IMR-90 (cell line): ENCODE data around the gene NLGN1. TPM values are rescaled to one million over a fixed set of nuclear protein-coding genes. Genes with fewer than 3 reads are reported as not detected.

Experiments used
- ATAC-seq: fragments of 200-7000 bp; cut with Tn5 transposase; 2 replicates; pipeline ENCODE4 v1.9.1; 2020; ENCODE audit warnings: low read depth, mild to moderate bottlenecking, moderate library complexity
- BruUV-seq: library from RNA; stranded (reverse); fragments of 400-500 nt; replicated peaks from 2 replicates; lab custom pipeline; 2021; lab: Mats Ljungman, UMichigan
- CTCF ChIA-PET: fragments of 300-600 bp; formaldehyde crosslinking; extraction: SDS; loops from one replicate; lab custom pipeline; 2021; ENCODE audit warnings: antibody characterized with exemption; lab: Yijun Ruan, JAX
- POLR2A ChIA-PET: fragments of 300-600 bp; sonication (Branson Sonifier 250); formaldehyde crosslinking; loops from one replicate; lab custom pipeline; 2022; ENCODE audit warnings: antibody characterized with exemption; ENCODE audit not compliant: unreplicated experiment; lab: Charles Lee
- DNase-seq: peaks from one replicate; pipeline ENCODE4 v3.0.0; 2013
- H2AFZ ChIP-seq: replicated peaks from 2 replicates; pipeline ENCODE3; 2013; ENCODE audit warnings: low read length, mild to moderate bottlenecking; ENCODE audit not compliant: poor library complexity
- H2AK5ac ChIP-seq: 2 replicates; pipeline ENCODE4 v1.6.1; 2013; ENCODE audit warnings: low read depth, low read length, inconsistent platforms
- H2AK9ac ChIP-seq: replicated peaks from 2 replicates; pipeline ENCODE3; 2013; ENCODE audit warnings: mild to moderate bottlenecking, low read depth, low read length, moderate library complexity; ENCODE audit not compliant: poor library complexity
- H2BK120ac ChIP-seq: 2 replicates; pipeline ENCODE4 v1.6.1; 2013; ENCODE audit warnings: low read depth, low read length, inconsistent platforms
- H2BK15ac ChIP-seq: 3 replicates; pipeline ENCODE4 v1.6.1; 2013; ENCODE audit warnings: low read depth, low read length, inconsistent platforms
- H2BK20ac ChIP-seq: 2 replicates; pipeline ENCODE4 v1.6.1; 2013; ENCODE audit warnings: low read depth, mild to moderate bottlenecking, inconsistent platforms, low read length, moderate library complexity
- H2BK5ac ChIP-seq: 2 replicates; pipeline ENCODE4 v1.6.1; 2013; ENCODE audit warnings: mild to moderate bottlenecking, low read depth, low read length, inconsistent platforms; ENCODE audit not compliant: poor library complexity, severe bottlenecking
- H3K14ac ChIP-seq: replicated peaks from 2 replicates; pipeline ENCODE4 v1.6.1; 2013; ENCODE audit warnings: low read depth, low read length, inconsistent platforms
- H3K18ac ChIP-seq: 2 replicates; pipeline ENCODE4 v1.6.1; 2013; ENCODE audit warnings: low read depth, low read length, control low read depth
- H3K23ac ChIP-seq: 2 replicates; pipeline ENCODE4 v1.6.1; 2013; ENCODE audit warnings: low read depth, low read length, inconsistent platforms
- H3K27ac ChIP-seq: 2 replicates; pipeline ENCODE4 v1.5.1; 2013; ENCODE audit warnings: mild to moderate bottlenecking, control low read depth, low read length; ENCODE audit not compliant: insufficient read depth
- H3K27me3 ChIP-seq: 2 replicates; pipeline ENCODE4 v1.6.1; 2013; ENCODE audit warnings: low read length; ENCODE audit not compliant: control insufficient read depth, insufficient read depth
- H3K36me3 ChIP-seq: 2 replicates; pipeline ENCODE4 v1.6.1; 2013; ENCODE audit warnings: low read length, mixed read lengths; ENCODE audit not compliant: control insufficient read depth, insufficient read depth
- H3K4ac ChIP-seq: 2 replicates; pipeline ENCODE4 v1.6.1; 2013; ENCODE audit warnings: low read depth, low read length, inconsistent platforms
- H3K4me1 ChIP-seq: 2 replicates; pipeline ENCODE4 v1.6.1; 2013; ENCODE audit warnings: low read length, mixed read lengths; ENCODE audit not compliant: control insufficient read depth, insufficient read depth
- H3K4me2 ChIP-seq: 2 replicates; pipeline ENCODE4 v1.6.1; 2013; ENCODE audit warnings: low read depth, mild to moderate bottlenecking, control low read depth, low read length, moderate library complexity
- H3K4me3 ChIP-seq: 2 replicates; pipeline ENCODE4 v1.5.1; 2013; ENCODE audit warnings: low read depth, mild to moderate bottlenecking, control low read depth, low read length, moderate library complexity; ENCODE audit not compliant: insufficient read depth
- H3K56ac ChIP-seq: 2 replicates; pipeline ENCODE4 v1.6.1; 2013; ENCODE audit warnings: low read length, inconsistent platforms; ENCODE audit not compliant: insufficient read depth; ENCODE audit errors: extremely low read depth
- H3K79me1 ChIP-seq, 2 experiments: 2 replicates each; pipeline ENCODE4 v1.6.1; 2013; ENCODE audit warnings: low read length in 2 of 2, inconsistent platforms in 1 of 2, low read depth in 1 of 2
- H3K9ac ChIP-seq: 2 replicates; pipeline ENCODE4 v1.6.1; 2013; ENCODE audit warnings: low read depth, low read length, control low read depth
- H3K9me1 ChIP-seq: 2 replicates; pipeline ENCODE4 v1.6.1; 2013; ENCODE audit warnings: low read length, inconsistent platforms; ENCODE audit not compliant: insufficient read depth
- H3K9me3 ChIP-seq: 2 replicates; pipeline ENCODE4 v1.6.1; 2013; ENCODE audit warnings: low read length; ENCODE audit not compliant: control insufficient read depth, insufficient read depth
- H4K20me1 ChIP-seq: 2 replicates; pipeline ENCODE4 v1.6.1; 2013; ENCODE audit warnings: low read length, inconsistent platforms; ENCODE audit not compliant: insufficient read depth
- H4K5ac ChIP-seq: 2 replicates; pipeline ENCODE4 v1.6.1; 2013; ENCODE audit warnings: mild to moderate bottlenecking, low read depth, low read length, control low read depth
- H4K8ac ChIP-seq, 2 experiments: 2 replicates each; pipeline ENCODE4 v1.6.1; 2013; ENCODE audit warnings: low read depth in 2 of 2, low read length in 2 of 2, control low read depth in 1 of 2, inconsistent platforms in 1 of 2
- H4K91ac ChIP-seq: 2 replicates; pipeline ENCODE4 v1.6.1; 2013; ENCODE audit warnings: low read depth, low read length, inconsistent platforms; ENCODE audit not compliant: insufficient read depth
- MAFK ChIP-seq: IDR thresholded peaks from 2 replicates; pipeline ENCODE4 v1.6.1; 2012; ENCODE audit warnings: low read depth, low read length, improper control_type of control experiment
- MAZ ChIP-seq: IDR thresholded peaks from 2 replicates; pipeline ENCODE4 v1.6.1; 2012; ENCODE audit warnings: low read depth, mild to moderate bottlenecking, low read length, improper control_type of control experiment, moderate library complexity, borderline replicate concordance
- POLR2A ChIP-seq: IDR thresholded peaks from 2 replicates; pipeline ENCODE4 v1.6.1; 2012; ENCODE audit warnings: mild to moderate bottlenecking, low read depth, low read length
- RCOR1 ChIP-seq: IDR thresholded peaks from 2 replicates; pipeline ENCODE4 v1.6.1; 2012; ENCODE audit warnings: mild to moderate bottlenecking, low read length, improper control_type of control experiment; ENCODE audit not compliant: insufficient replicate concordance
- WGBS, 2 experiments: methylation state at CpG; one replicate each; pipeline versions ENCODE4 v1.1.5 to v1.1.7; 2013; ENCODE audit warnings: missing lambda C conversion rate in 2 of 2; ENCODE audit not compliant: insufficient read length in 1 of 2; ENCODE audit errors: extremely low coverage in 2 of 2; 5-methylcytosine and 5-hydroxymethylcytosine counted together
- dilution Hi-C: fragments of 300-500 bp; cut with HindIII; formaldehyde crosslinking; loops from one replicate; pipeline ENCODE4 v1.14.3; 2018; ENCODE audit warnings: low sequenced_read_pairs; ENCODE audit not compliant: unreplicated experiment
- in situ Hi-C: fragments of 300-500 bp; cut with MboI; formaldehyde crosslinking; loops from 3 replicates; pipeline ENCODE4 v1.14.3; 2019; ENCODE audit warnings: low sequenced_read_pairs, inconsistent platforms, mixed read lengths
- intact Hi-C: fragments of 100-400 bp; cut with micrococcal nuclease; formaldehyde crosslinking; loops from 2 replicates; pipeline ENCODE4 v1.10.0; 2022
- polyA plus RNA-seq, 3 experiments: library from polyadenylated mRNA; depleted of rRNA; stranded (reverse); fragments of >200 nt; gene quantifications; 2 replicates each; pipeline ENCODE4 v1.2.3, GENCODE V29; 2012; ENCODE audit warnings: low replicate concordance in 1 of 3
- total RNA-seq: library from RNA; depleted of rRNA; stranded (reverse); fragments of >200 nt; gene quantifications from 2 replicates; pipeline ENCODE4 v1.2.3, GENCODE V29; 2012

The NLGN1 gene
- total and polyA plus RNA-seq, 2 of the 4 experiments (the other 2 are of a cell fraction) = 1.8 to 12.5 TPM

- Histone ChIP-seq H3K36me3 (no peaks in the 10 kb centered on the region), H2AK5ac (no peak overlapping the region), H2AFZ (no peak overlapping the region), H3K14ac (no peak overlapping the region), H2BK15ac (no peak overlapping the region), H4K8ac (no peak overlapping the region), H4K5ac (no peak overlapping the region), H3K23ac (no peak overlapping the region), H4K20me1 (no peaks in the 10 kb centered on the region), H3K18ac (no peak overlapping the region), H3K9me3 (peaks cover 4% of the 10 kb centered on the region; the same call in 1 of the 2 replicates), H3K4me1 (no peaks in the 10 kb centered on the region), H3K27me3 (no peaks in the 10 kb centered on the region), H3K4ac (no peak overlapping the region), H2BK20ac (no peak overlapping the region), H3K79me1 (no peaks in the 10 kb centered on the region), H2AK9ac (no peak overlapping the region), H2BK120ac (no peak overlapping the region), H3K56ac (no peak overlapping the region), H3K9ac (no peak overlapping the region), H2BK5ac (no peak overlapping the region), H3K9me1 (no peaks in the 10 kb centered on the region), H3K4me3 (no peak overlapping the region), H4K91ac (no peak overlapping the region), H3K4me2 (no peak overlapping the region), H3K27ac (no peak overlapping the region)
- WGBS, 2 experiments = 0% methylated on average over 1 of the region's 2 CpGs; no CpG with 5 or more reads in 1 of the 2 experiments
- POLR2A ChIA-PET = no interaction called here
- intact Hi-C loops = no loop called here
- no peak for ATAC-seq
- no TSS peak for BruUV-seq
- in situ Hi-C loops = no loop called here
- no peak for TF ChIP-seq POLR2A
- no peak for TF ChIP-seq RCOR1
- no peak for TF ChIP-seq MAFK
- no peak for TF ChIP-seq MAZ
- DNase-seq = no peak
- CTCF ChIA-PET = interaction anchor here (0.7 kb wide), 1 partner anchor 14 kb away, joined by 3 read pairs; no protein-coding TSS in a partner anchor
- dilution Hi-C loops = no loop called here
These were observed 33.0 kb downstream of the NLGN1 start for GRCh38 chr3:173430576-173430975.
